Tibial nerve (tissue), 3 donors: ENCODE results near the gene PALB2.

Source experiments
- CTCF ChIP-seq, 5 experiments: fragments of 200-600 bp in 3 of 5; fragments of 450-650 bp in 2 of 5; sonication (generic) in 3 of 5; IDR thresholded peaks; one replicate each; pipeline ENCODE4 v1.5.1; 2016 to 2019; ENCODE audit warnings: antibody characterized with exemption in 5 of 5, mild to moderate bottlenecking in 3 of 5, moderate library complexity in 2 of 5
- POLR2A ChIP-seq, 2 donors: fragments of 450-650 bp; IDR thresholded peaks; one replicate each; pipeline ENCODE4 v1.6.1; 2017; ENCODE audit warnings: antibody characterized with exemption in 2 of 2, mild to moderate bottlenecking in 2 of 2, moderate library complexity in 2 of 2

- TF ChIP-seq CTCF (IDR thresholded peaks at IDR 0.05): peak; percentile 97 to 100 (median 100)
- peak; percentile 14 to 16 for TF ChIP-seq POLR2A (IDR thresholded peaks at IDR 0.05)
Measured at GRCh38 chr16:23595951-23596720, 45.0 kb downstream of the PALB2 start, which contains the start of gene NDUFAB1.
